NOMO-1 treated with dmso at 0.1 percent for 144 hours (cell line): ENCODE results near the gene ARL5C.

Source experiments
- DNase-seq: peaks from one replicate; lab custom pipeline; 2025; ENCODE audit not compliant: unreplicated experiment; lab: John Stamatoyannopoulos, UW

ARL5C gene

GRCh38 chr17:39108461-39109375 is 57.2 kb downstream of the ARL5C start:
- no peak for DNase-seq

- no peak for DNase-seq
Observed at GRCh38 chr17:39107973-39108372, 58.0 kb downstream of the ARL5C start.

- no peak for DNase-seq
Observed at GRCh38 chr17:39107155-39107554, 58.8 kb downstream of the ARL5C start.
